ENCODE data around the gene CALU. TPM values are rescaled to one million over a fixed set of nuclear protein-coding genes. Genes with fewer than 3 reads are reported as not detected.
A peak's percentile ranks its signal among the peaks of the same experiment; 100 is the strongest.

Gene CALU
- total and polyA plus RNA-seq, 4 experiments from 2014 or later: 18.4 to 24.2 (median 22.0) TPM

DNA sequence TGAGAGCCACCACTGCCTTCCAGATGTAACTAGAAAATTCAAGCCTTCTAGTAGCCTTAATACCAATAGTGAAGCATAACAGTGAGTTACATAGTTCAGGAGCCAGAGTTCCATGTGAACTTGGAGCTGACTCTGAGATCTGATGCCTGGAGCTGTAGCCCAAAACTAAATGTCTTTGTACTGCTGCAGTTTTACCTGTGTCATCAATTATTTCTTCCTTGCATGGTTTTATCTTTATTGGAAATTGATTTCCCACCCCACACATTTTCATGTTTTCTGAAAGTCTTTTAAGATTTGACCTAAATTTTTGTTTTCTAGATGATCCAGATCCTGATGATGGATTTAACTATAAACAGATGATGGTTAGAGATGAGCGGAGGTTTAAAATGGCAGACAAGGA lies 19.4 kb downstream of the CALU start:
- no peaks in the 10 kb centered on the region for H3K27me3 Mint-ChIP-seq
- no peaks in the 10 kb centered on the region for H3K4me1 ChIP-seq (ENCODE audit: insufficient read depth, low read length)

DNA sequence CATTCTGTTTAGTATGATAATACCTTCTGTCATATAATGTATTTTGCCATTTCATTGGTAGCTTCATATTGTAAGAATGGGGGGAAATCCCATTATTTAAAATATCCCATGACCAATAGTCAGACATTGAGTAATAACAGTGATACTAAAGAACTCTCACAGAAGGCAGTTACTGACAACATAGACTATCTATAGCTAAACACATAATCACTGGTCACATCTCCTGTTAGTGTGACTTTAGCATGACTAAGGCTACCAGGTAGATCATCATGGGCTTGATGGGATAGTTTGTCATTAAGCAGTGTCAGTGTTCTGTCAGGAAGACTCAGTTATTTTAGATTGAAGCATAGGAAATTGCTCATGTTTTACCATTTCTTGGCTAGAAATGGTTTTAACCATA lies 20.1 kb downstream of the CALU start:
- Histone ChIP-seq H3K9me3 (ENCODE audit: control insufficient read depth in 1 of 2, low read length in 2 of 2) (no peaks in the 10 kb centered on the region), H3K4me1 (ENCODE audit: insufficient read depth, low read length) (no peaks in the 10 kb centered on the region), H3K4me3 (ENCODE audit: low read length in 2 of 2) (no peak overlapping the region), H3K27me3 (ENCODE audit: insufficient read depth, low read length) (no peaks in the 10 kb centered on the region), H3K27ac (ENCODE audit: low read depth, low read length) (no peak overlapping the region), H3K36me3 (ENCODE audit: insufficient read depth, low read length) (peaks cover 36% of the 10 kb centered on the region)
- intact Hi-C loops (cut with micrococcal nuclease): no loop called here
- no peaks in the 10 kb centered on the region for H3K9me3 Mint-ChIP-seq
- CTCF ChIA-PET (ENCODE audit: partially characterized antibody): no interaction called here
- DNase-seq: no peak
- H3K36me3 Mint-ChIP-seq: peaks cover 42 to 62% of the 10 kb centered on the region in 2 donors
- POLR2A ChIA-PET (ENCODE audit: partially characterized antibody): no interaction called here
- H3K27me3 Mint-ChIP-seq: no peaks in the 10 kb centered on the region
- H3K4me1 Mint-ChIP-seq: no peaks in the 10 kb centered on the region
- H3K4me3 Mint-ChIP-seq: no peak overlapping the region
- no peak overlapping the region for H3K27ac Mint-ChIP-seq

More for the DNA sequence above, 19.4 kb downstream of the CALU start:
- no peaks in the 10 kb centered on the region for H3K9me3 ChIP-seq (ENCODE audit: control insufficient read depth in 1 of 2, low read length in 2 of 2)
- H3K4me1 Mint-ChIP-seq: no peaks in the 10 kb centered on the region
- peaks cover 46 to 65% of the 10 kb centered on the region in 2 donors for H3K36me3 Mint-ChIP-seq
- H3K36me3 ChIP-seq (ENCODE audit: insufficient read depth, low read length): peaks cover 41% of the 10 kb centered on the region
- POLR2A ChIA-PET (ENCODE audit: partially characterized antibody): interaction anchor here (0.6 to 1.4 kb wide), 2 partner anchors 18 to 284 kb away, joined by 3 to 4 read pairs; no protein-coding TSS in a partner anchor
- CTCF ChIA-PET (ENCODE audit: partially characterized antibody): no interaction called here
- no peak overlapping the region for H3K4me3 Mint-ChIP-seq
- no peak for DNase-seq
- peak overlapping the region in 1 of 7 donors; percentile 29 for H3K27ac Mint-ChIP-seq
- no peaks in the 10 kb centered on the region for H3K9me3 Mint-ChIP-seq
- no peak overlapping the region for H3K4me3 ChIP-seq (ENCODE audit: low read length in 2 of 2)
- intact Hi-C loops (cut with micrococcal nuclease): no loop called here
- H3K27ac ChIP-seq (ENCODE audit: low read depth, low read length): no peak overlapping the region
- no peaks in the 10 kb centered on the region for H3K27me3 ChIP-seq (ENCODE audit: insufficient read depth, low read length)

DNA sequence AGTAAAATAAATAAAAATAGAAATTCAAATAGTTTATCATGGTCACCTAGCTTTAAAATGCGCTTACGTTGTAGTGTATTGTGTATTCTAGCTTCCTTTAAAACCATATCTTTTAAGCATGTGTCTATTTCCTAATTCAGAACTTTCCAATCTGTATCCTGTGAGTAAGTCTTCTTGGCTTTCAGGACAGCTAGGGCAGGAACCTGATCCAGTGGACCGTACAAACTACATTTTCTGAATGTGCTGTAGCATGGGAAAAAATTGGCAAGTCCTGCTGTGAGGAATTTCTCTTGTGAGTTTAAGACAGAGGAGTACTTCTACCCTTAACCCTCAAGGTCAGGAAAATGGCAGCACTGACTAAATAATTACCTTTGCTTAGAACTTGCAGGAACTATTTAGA lies 24.4 kb downstream of the CALU start:
- no peaks in the 10 kb centered on the region for H3K27me3 ChIP-seq (ENCODE audit: insufficient read depth, low read length)
- no peak overlapping the region for H3K27ac Mint-ChIP-seq
- peaks cover 36% of the 10 kb centered on the region for H3K36me3 ChIP-seq (ENCODE audit: insufficient read depth, low read length)
- H3K9me3 ChIP-seq (ENCODE audit: control insufficient read depth in 1 of 2, low read length in 2 of 2): no peaks in the 10 kb centered on the region
- CTCF ChIA-PET (ENCODE audit: partially characterized antibody): no interaction called here
- POLR2A ChIA-PET (ENCODE audit: partially characterized antibody): no interaction called here
- H3K9me3 Mint-ChIP-seq: no peaks in the 10 kb centered on the region
- no peaks in the 10 kb centered on the region for H3K4me1 ChIP-seq (ENCODE audit: insufficient read depth, low read length)
- DNase-seq: no peak
- H3K27ac ChIP-seq (ENCODE audit: low read depth, low read length): no peak overlapping the region
- H3K4me3 ChIP-seq (ENCODE audit: low read length in 2 of 2): no peak overlapping the region
- H3K27me3 Mint-ChIP-seq: no peaks in the 10 kb centered on the region
- no peaks in the 10 kb centered on the region for H3K4me1 Mint-ChIP-seq
- no peak overlapping the region for H3K4me3 Mint-ChIP-seq
- H3K36me3 Mint-ChIP-seq: peaks cover 32 to 59% of the 10 kb centered on the region in 2 donors
- intact Hi-C loops (cut with micrococcal nuclease): no loop called here

DNA sequence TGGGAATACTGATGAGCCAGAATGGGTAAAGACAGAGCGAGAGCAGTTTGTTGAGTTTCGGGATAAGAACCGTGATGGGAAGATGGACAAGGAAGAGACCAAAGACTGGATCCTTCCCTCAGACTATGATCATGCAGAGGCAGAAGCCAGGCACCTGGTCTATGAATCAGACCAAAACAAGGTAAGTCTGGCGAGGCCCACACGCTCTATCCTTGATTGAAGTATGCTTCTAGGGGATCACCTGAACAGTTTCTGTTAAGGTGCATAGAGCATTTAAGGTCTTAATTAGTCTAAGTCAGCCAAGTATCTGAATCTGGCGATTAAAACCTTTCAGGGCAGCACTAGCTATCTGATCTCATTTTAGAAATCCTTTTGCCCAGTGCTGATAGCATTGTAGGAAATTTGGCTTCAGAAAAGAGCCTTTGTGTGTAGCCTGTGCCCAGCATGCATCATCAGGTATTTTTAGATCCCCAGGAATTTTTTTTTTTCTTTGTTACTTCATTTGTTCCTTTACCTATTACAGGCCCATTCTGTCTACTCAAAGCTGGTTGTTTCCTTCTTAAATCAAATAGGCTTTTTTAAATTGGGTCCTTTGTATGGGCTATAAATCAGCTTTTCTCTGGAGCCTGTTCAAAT lies 28.4 kb downstream of the CALU start:
- no peak overlapping the region for H3K27ac ChIP-seq (ENCODE audit: low read depth, low read length)
- H3K36me3 ChIP-seq (ENCODE audit: insufficient read depth, low read length): peaks cover 32% of the 10 kb centered on the region

DNA sequence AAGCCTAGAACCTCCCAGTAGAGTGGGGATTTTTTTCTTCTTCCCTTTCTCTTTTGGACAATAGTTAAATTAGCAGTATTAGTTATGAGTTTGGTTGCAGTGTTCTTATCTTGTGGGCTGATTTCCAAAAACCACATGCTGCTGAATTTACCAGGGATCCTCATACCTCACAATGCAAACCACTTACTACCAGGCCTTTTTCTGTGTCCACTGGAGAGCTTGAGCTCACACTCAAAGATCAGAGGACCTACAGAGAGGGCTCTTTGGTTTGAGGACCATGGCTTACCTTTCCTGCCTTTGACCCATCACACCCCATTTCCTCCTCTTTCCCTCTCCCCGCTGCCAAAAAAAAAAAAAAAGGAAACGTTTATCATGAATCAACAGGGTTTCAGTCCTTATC lies 31.1 kb downstream of the CALU start:
- Mint-ChIP-seq H3K36me3 (peaks cover 61 to 71% of the 10 kb centered on the region in 2 donors), H3K27ac (peak overlapping the region in 1 of 7 donors; percentile 22), H3K4me1 (peaks cover 0 to 1% (median 0%) of the 10 kb centered on the region in 4 donors), H3K27me3 (no peaks in the 10 kb centered on the region), H3K4me3 (no peak overlapping the region), H3K9me3 (peaks cover 0 to 3% (median 0%) of the 10 kb centered on the region in 8 donors)
- no peak overlapping the region for H3K4me3 ChIP-seq (ENCODE audit: low read length in 2 of 2)
- ChIA-PET CTCF (ENCODE audit: partially characterized antibody) (interaction anchor here (0.8 kb wide), 1 partner anchor 102 kb away, joined by 3 read pairs; no protein-coding TSS in a partner anchor), POLR2A (ENCODE audit: partially characterized antibody) (interaction anchor here (1.6 kb wide), 1 partner anchor 10 kb away, joined by 3 read pairs; no protein-coding TSS in a partner anchor)
- H3K27me3 ChIP-seq (ENCODE audit: insufficient read depth, low read length): no peaks in the 10 kb centered on the region
- no peak for DNase-seq
- H3K36me3 ChIP-seq (ENCODE audit: insufficient read depth, low read length): peaks cover 27% of the 10 kb centered on the region
- H3K27ac ChIP-seq (ENCODE audit: low read depth, low read length): no peak overlapping the region
- H3K9me3 ChIP-seq (ENCODE audit: control insufficient read depth in 1 of 2, low read length in 2 of 2): no peaks in the 10 kb centered on the region
- intact Hi-C loops (cut with micrococcal nuclease): no loop called here
- H3K4me1 ChIP-seq (ENCODE audit: insufficient read depth, low read length): no peaks in the 10 kb centered on the region

More for the DNA sequence above, 28.4 kb downstream of the CALU start:
- ChIA-PET POLR2A (ENCODE audit: partially characterized antibody) (no interaction called here), CTCF (ENCODE audit: partially characterized antibody) (no interaction called here)
- no peak overlapping the region for H3K4me3 Mint-ChIP-seq
- H3K36me3 Mint-ChIP-seq: peaks cover 49 to 67% of the 10 kb centered on the region in 2 donors
- peaks cover 0 to 1% (median 0%) of the 10 kb centered on the region in 4 donors for H3K4me1 Mint-ChIP-seq
- H3K4me3 ChIP-seq (ENCODE audit: low read length in 2 of 2): no peak overlapping the region
- no peaks in the 10 kb centered on the region for H3K27me3 Mint-ChIP-seq
- intact Hi-C loops (cut with micrococcal nuclease): no loop called here
- H3K27ac Mint-ChIP-seq: no peak overlapping the region
- no peak for DNase-seq
- H3K9me3 Mint-ChIP-seq: no peaks in the 10 kb centered on the region
- no peaks in the 10 kb centered on the region for H3K9me3 ChIP-seq (ENCODE audit: control insufficient read depth in 1 of 2, low read length in 2 of 2)
- H3K27me3 ChIP-seq (ENCODE audit: insufficient read depth, low read length): no peaks in the 10 kb centered on the region
- no peaks in the 10 kb centered on the region for H3K4me1 ChIP-seq (ENCODE audit: insufficient read depth, low read length)

DNA sequence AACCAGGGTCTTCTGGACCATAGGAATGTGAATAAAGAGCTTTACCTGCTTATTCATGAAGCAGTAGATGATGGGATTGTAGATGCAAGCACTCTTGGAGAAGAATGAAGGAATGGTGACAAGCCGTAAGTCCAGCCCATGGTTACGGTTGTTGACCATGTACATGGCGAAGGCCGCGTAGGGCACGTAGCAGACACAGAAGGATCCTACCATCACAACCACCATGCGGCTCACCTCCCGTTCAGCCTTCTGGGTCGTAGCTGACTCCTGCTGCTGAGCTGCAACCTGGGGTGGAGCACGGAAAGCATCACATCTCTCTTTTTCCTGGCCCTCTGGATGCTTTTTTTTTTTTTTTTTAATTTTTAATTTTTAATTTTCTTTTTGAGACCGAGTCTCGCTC lies 34.4 kb downstream of the CALU start:
- Histone ChIP-seq H3K27ac (ENCODE audit: low read depth, low read length) (no peak overlapping the region), H3K4me1 (ENCODE audit: insufficient read depth, low read length) (no peaks in the 10 kb centered on the region), H3K36me3 (ENCODE audit: insufficient read depth, low read length) (peaks cover 12% of the 10 kb centered on the region), H3K9me3 (ENCODE audit: control insufficient read depth in 1 of 2, low read length in 2 of 2) (no peaks in the 10 kb centered on the region), H3K27me3 (ENCODE audit: insufficient read depth, low read length) (no peaks in the 10 kb centered on the region), H3K4me3 (ENCODE audit: low read length in 2 of 2) (no peak overlapping the region)
- no peak for DNase-seq
- ChIA-PET POLR2A (ENCODE audit: partially characterized antibody) (no interaction called here), CTCF (ENCODE audit: partially characterized antibody) (no interaction called here)
- Mint-ChIP-seq H3K27ac (no peak overlapping the region), H3K4me3 (no peak overlapping the region), H3K36me3 (peaks cover 54 to 59% of the 10 kb centered on the region in 2 donors), H3K4me1 (peaks cover 0 to 4% (median 0%) of the 10 kb centered on the region in 4 donors), H3K27me3 (peaks cover 0 to 2% of the 10 kb centered on the region in 2 donors), H3K9me3 (peaks cover 2 to 20% (median 18%) of the 10 kb centered on the region in 8 donors)
- intact Hi-C loops (cut with micrococcal nuclease): no loop called here

DNA sequence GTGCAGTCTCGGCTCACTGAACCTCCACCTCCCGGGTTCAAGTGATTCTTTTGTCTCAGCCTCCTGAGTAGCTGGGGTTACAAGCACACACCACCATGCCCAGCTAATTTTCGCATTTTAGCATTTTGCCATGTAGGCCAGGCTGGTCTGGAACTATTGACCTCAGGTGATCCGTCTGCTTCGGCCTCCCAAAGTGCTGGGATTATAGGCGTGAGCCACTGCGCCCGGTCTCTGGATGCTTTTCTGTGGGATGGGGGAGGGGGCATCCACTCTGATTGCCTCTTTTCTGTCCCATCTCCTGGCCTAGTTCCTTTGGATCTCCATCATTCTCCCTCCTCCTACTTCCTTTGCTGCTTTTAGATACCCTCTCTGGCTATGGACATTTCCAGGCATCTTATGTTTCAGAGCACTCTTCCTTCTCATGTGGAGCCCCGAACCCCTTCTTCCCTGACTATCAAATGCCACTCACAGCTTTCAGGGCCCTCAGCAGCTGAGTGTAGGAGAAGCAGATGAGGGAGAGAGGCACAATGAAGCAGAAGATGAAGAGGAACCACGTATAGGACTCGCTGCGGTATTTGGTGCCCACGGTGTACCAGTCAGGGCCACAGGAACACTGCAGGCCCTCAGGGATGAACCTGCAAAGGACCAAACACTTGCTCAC lies 35.0 kb downstream of the CALU start:
- Mint-ChIP-seq H3K4me1 (peaks cover 0 to 4% (median 0%) of the 10 kb centered on the region in 4 donors), H3K27ac (no peak overlapping the region), H3K4me3 (no peak overlapping the region), H3K36me3 (peaks cover 50 to 56% of the 10 kb centered on the region in 2 donors), H3K27me3 (peaks cover 0 to 2% of the 10 kb centered on the region in 2 donors), H3K9me3 (peaks cover 2 to 22% (median 20%) of the 10 kb centered on the region in 8 donors)
- Histone ChIP-seq H3K27ac (ENCODE audit: low read depth, low read length) (no peak overlapping the region), H3K27me3 (ENCODE audit: insufficient read depth, low read length) (no peaks in the 10 kb centered on the region), H3K36me3 (ENCODE audit: insufficient read depth, low read length) (peaks cover 7% of the 10 kb centered on the region), H3K4me3 (ENCODE audit: low read length in 2 of 2) (no peak overlapping the region), H3K9me3 (ENCODE audit: control insufficient read depth in 1 of 2, low read length in 2 of 2) (no peaks in the 10 kb centered on the region), H3K4me1 (ENCODE audit: insufficient read depth, low read length) (no peaks in the 10 kb centered on the region)
- no peak for DNase-seq
- POLR2A ChIA-PET (ENCODE audit: partially characterized antibody): no interaction called here
- CTCF ChIA-PET (ENCODE audit: partially characterized antibody): no interaction called here
- intact Hi-C loops (cut with micrococcal nuclease): no loop called here

Data from CD4-positive, alpha-beta memory T cell (primary cell).